ENCODE measurements around the gene PTPN3. TPM values are rescaled to one million over a fixed set of nuclear protein-coding genes. Genes with fewer than 3 reads are reported as not detected.

The PTPN3 gene
- polyA plus RNA-seq, 1 donor (not counting 4 experiments of a cell fraction or from before 2014, with no cell fraction given), result 19.9 TPM

- Histone ChIP-seq H3K4me1 (ENCODE audit: control insufficient read depth, extremely low read depth, insufficient read depth, low read length) (no peaks in the 10 kb centered on the region), H3K36me3 (ENCODE audit: control insufficient read depth in 2 of 2, extremely low read depth in 1 of 2, insufficient read depth in 2 of 2, low read length in 2 of 2) (peaks cover 51 to 57% of the 10 kb centered on the region in 2 experiments), H3K4me3 (ENCODE audit: control insufficient read depth in 2 of 3, extremely low read depth in 1 of 3, insufficient read depth in 2 of 3, low read depth in 1 of 3, low read length in 3 of 3) (no peak overlapping the region), H3K27me3 (ENCODE audit: control insufficient read depth, extremely low read depth, insufficient read depth, low read length) (no peaks in the 10 kb centered on the region), H3K9me3 (ENCODE audit: control insufficient read depth, low read depth, low read length) (no peaks in the 10 kb centered on the region), H3K9me1 (ENCODE audit: control insufficient read depth, extremely low read depth, insufficient read depth, low read length) (no peaks in the 10 kb centered on the region), H3K9ac (ENCODE audit: control insufficient read depth, extremely low read depth, insufficient read depth, low read length) (no peak overlapping the region), H3K4me2 (ENCODE audit: control insufficient read depth, extremely low read depth, insufficient read depth, low read depth, low read length) (no peak overlapping the region), H4K20me1 (ENCODE audit: control insufficient read depth, extremely low read depth, insufficient read depth, low read length) (no peaks in the 10 kb centered on the region), H2AFZ (ENCODE audit: control insufficient read depth, low read length) (no peak overlapping the region), H3K79me2 (ENCODE audit: control insufficient read depth, insufficient read depth, low read length) (no peaks in the 10 kb centered on the region), H3K27ac (ENCODE audit: control insufficient read depth, insufficient read depth, low read length) (no peak overlapping the region)
- TF ChIP-seq CTCF (optimal IDR thresholded peaks at IDR 0.05 in 1 of 3, IDR thresholded peaks at IDR 0.05 in 1 of 3, conservative IDR thresholded peaks at IDR 0.05 in 1 of 3; ENCODE audit: extremely low read depth in 1 of 3, insufficient read depth in 2 of 3, low read length in 3 of 3) (no peak), EZH2 (IDR thresholded peaks at IDR 0.05; ENCODE audit: low read length) (no peak)
- no peak for FAIRE-seq
- no peak for DNase-seq (ENCODE audit: low read depth, low spot score)
- dilution Hi-C loops (cut with MboI; ENCODE audit: extremely low pct_ligation_motif_present, low sequenced_read_pairs), result no loop called here
These were observed 114.2 kb downstream of the PTPN3 start for GRCh38 chr9:109383947-109384346.

GRCh38 chr9:109383356-109383755 lies 114.8 kb downstream of the PTPN3 start:
- DNase-seq (ENCODE audit: low read depth, low spot score), result no peak
- Histone ChIP-seq H3K36me3 (ENCODE audit: control insufficient read depth in 2 of 2, extremely low read depth in 1 of 2, insufficient read depth in 2 of 2, low read length in 2 of 2) (peaks cover 53 to 54% of the 10 kb centered on the region in 2 experiments), H3K27ac (ENCODE audit: control insufficient read depth, insufficient read depth, low read length) (no peak overlapping the region), H3K9me3 (ENCODE audit: control insufficient read depth, low read depth, low read length) (no peaks in the 10 kb centered on the region), H3K9ac (ENCODE audit: control insufficient read depth, extremely low read depth, insufficient read depth, low read length) (no peak overlapping the region), H3K4me1 (ENCODE audit: control insufficient read depth, extremely low read depth, insufficient read depth, low read length) (no peaks in the 10 kb centered on the region), H4K20me1 (ENCODE audit: control insufficient read depth, extremely low read depth, insufficient read depth, low read length) (no peaks in the 10 kb centered on the region), H3K79me2 (ENCODE audit: control insufficient read depth, insufficient read depth, low read length) (no peaks in the 10 kb centered on the region), H2AFZ (ENCODE audit: control insufficient read depth, low read length) (no peak overlapping the region), H3K4me3 (ENCODE audit: control insufficient read depth in 2 of 3, extremely low read depth in 1 of 3, insufficient read depth in 2 of 3, low read depth in 1 of 3, low read length in 3 of 3) (no peak overlapping the region), H3K9me1 (ENCODE audit: control insufficient read depth, extremely low read depth, insufficient read depth, low read length) (no peaks in the 10 kb centered on the region), H3K27me3 (ENCODE audit: control insufficient read depth, extremely low read depth, insufficient read depth, low read length) (no peaks in the 10 kb centered on the region), H3K4me2 (ENCODE audit: control insufficient read depth, extremely low read depth, insufficient read depth, low read depth, low read length) (no peak overlapping the region)
- no peak for FAIRE-seq
- no peak for TF ChIP-seq CTCF (optimal IDR thresholded peaks at IDR 0.05 in 1 of 3, IDR thresholded peaks at IDR 0.05 in 1 of 3, conservative IDR thresholded peaks at IDR 0.05 in 1 of 3; ENCODE audit: extremely low read depth in 1 of 3, insufficient read depth in 2 of 3, low read length in 3 of 3)
- no peak for TF ChIP-seq EZH2 (IDR thresholded peaks at IDR 0.05; ENCODE audit: low read length)
- dilution Hi-C loops (cut with MboI; ENCODE audit: extremely low pct_ligation_motif_present, low sequenced_read_pairs), result no loop called here
